Activated naive CD4-positive, alpha-beta T cell treated with anti-CD3 and anti-CD28 coated beads, Interleukin-2, amount 50 U/mL, for 24 hours (primary cell): Measurements from ENCODE around the gene PSMD13.
"Not testable (repeated sequence)": the region's sequence is repeated elsewhere in the genome, so short reads cannot be mapped to it uniquely, and the experiment has no call there.

Source experiments
- H3K27ac Mint-ChIP-seq: one replicate; pipeline ENCODE4 v1.8.0; 2021; ENCODE audit warnings: mild to moderate bottlenecking, mixed read lengths
- H3K27me3 Mint-ChIP-seq: one replicate; pipeline ENCODE4 v1.8.0; 2021; ENCODE audit warnings: mixed read lengths
- H3K36me3 Mint-ChIP-seq: one replicate; pipeline ENCODE4 v1.8.0; 2021; ENCODE audit warnings: mixed read lengths
- H3K4me1 Mint-ChIP-seq: one replicate; pipeline ENCODE4 v1.8.0; 2021; ENCODE audit warnings: mixed read lengths
- H3K4me3 Mint-ChIP-seq: one replicate; pipeline ENCODE4 v1.8.0; 2021; ENCODE audit warnings: mild to moderate bottlenecking, mixed read lengths
- H3K9me3 Mint-ChIP-seq: one replicate; pipeline ENCODE4 v1.8.0; 2021; ENCODE audit warnings: mixed read lengths

Gene PSMD13

GRCh38 chr11:210122-210802, 26.5 kb upstream of the PSMD13 start:
- no peaks in the 10 kb centered on the region for H3K9me3 Mint-ChIP-seq
- H3K27me3 Mint-ChIP-seq: no peaks in the 10 kb centered on the region
- H3K4me3 Mint-ChIP-seq: peak overlapping the region; percentile 94
- peak overlapping the region; percentile 46 for H3K27ac Mint-ChIP-seq
- peaks cover 26% of the 10 kb centered on the region for H3K4me1 Mint-ChIP-seq
- H3K36me3 Mint-ChIP-seq: peaks cover 3% of the 10 kb centered on the region

GRCh38 chr11:210803-211180, 26.0 kb upstream of the PSMD13 start:
- Mint-ChIP-seq H3K9me3 (no peaks in the 10 kb centered on the region), H3K36me3 (peaks cover 3% of the 10 kb centered on the region), H3K27ac (no peak overlapping the region), H3K27me3 (no peaks in the 10 kb centered on the region), H3K4me3 (peak overlapping the region; percentile 11), H3K4me1 (peaks cover 21% of the 10 kb centered on the region)

- H3K36me3 Mint-ChIP-seq: peaks cover 3% of the 10 kb centered on the region
- H3K4me3 Mint-ChIP-seq: peak overlapping the region; percentile 62
- H3K27ac Mint-ChIP-seq: no peak overlapping the region
- peaks cover 16% of the 10 kb centered on the region for H3K4me1 Mint-ChIP-seq
- no peaks in the 10 kb centered on the region for H3K27me3 Mint-ChIP-seq
- H3K9me3 Mint-ChIP-seq: no peaks in the 10 kb centered on the region
Measured at GRCh38 chr11:211295-211694, 25.5 kb upstream of the PSMD13 start.

- Mint-ChIP-seq H3K4me1 (peaks cover 16% of the 10 kb centered on the region), H3K4me3 (peak overlapping the region; percentile 62), H3K27me3 (no peaks in the 10 kb centered on the region), H3K27ac (no peak overlapping the region), H3K9me3 (no peaks in the 10 kb centered on the region), H3K36me3 (peaks cover 3% of the 10 kb centered on the region)
Measured at GRCh38 chr11:211741-212140, 25.0 kb upstream of the PSMD13 start.

- H3K9me3 Mint-ChIP-seq: no peaks in the 10 kb centered on the region
- no peak overlapping the region for H3K4me3 Mint-ChIP-seq
- peaks cover 21% of the 10 kb centered on the region for H3K4me1 Mint-ChIP-seq
- H3K36me3 Mint-ChIP-seq: peaks cover 3% of the 10 kb centered on the region
- no peak overlapping the region for H3K27ac Mint-ChIP-seq
- no peaks in the 10 kb centered on the region for H3K27me3 Mint-ChIP-seq
Measured at GRCh38 chr11:212150-213100, 24.4 kb upstream of the PSMD13 start.

- peaks cover 27% of the 10 kb centered on the region for H3K4me1 Mint-ChIP-seq
- H3K27me3 Mint-ChIP-seq: no peaks in the 10 kb centered on the region
- H3K27ac Mint-ChIP-seq: no peak overlapping the region
- H3K9me3 Mint-ChIP-seq: no peaks in the 10 kb centered on the region
- H3K36me3 Mint-ChIP-seq: peaks cover 5% of the 10 kb centered on the region
- no peak overlapping the region for H3K4me3 Mint-ChIP-seq
Measured at GRCh38 chr11:213111-213510, 23.7 kb upstream of the PSMD13 start.

GRCh38 chr11:214083-214482, 22.7 kb upstream of the PSMD13 start:
- no peak overlapping the region for H3K27ac Mint-ChIP-seq
- no peak overlapping the region for H3K4me3 Mint-ChIP-seq
- peaks cover 29% of the 10 kb centered on the region for H3K4me1 Mint-ChIP-seq
- H3K9me3 Mint-ChIP-seq: no peaks in the 10 kb centered on the region
- H3K36me3 Mint-ChIP-seq: peaks cover 5% of the 10 kb centered on the region
- no peaks in the 10 kb centered on the region for H3K27me3 Mint-ChIP-seq

- Mint-ChIP-seq H3K4me3 (no peak overlapping the region), H3K4me1 (peaks cover 18% of the 10 kb centered on the region), H3K27me3 (no peaks in the 10 kb centered on the region), H3K9me3 (no peaks in the 10 kb centered on the region), H3K27ac (no peak overlapping the region), H3K36me3 (peaks cover 8% of the 10 kb centered on the region)
Measured at GRCh38 chr11:215581-216037, 21.2 kb upstream of the PSMD13 start.

- peaks cover 15% of the 10 kb centered on the region for H3K4me1 Mint-ChIP-seq
- no peaks in the 10 kb centered on the region for H3K27me3 Mint-ChIP-seq
- no peak overlapping the region for H3K27ac Mint-ChIP-seq
- H3K9me3 Mint-ChIP-seq: no peaks in the 10 kb centered on the region
- no peak overlapping the region for H3K4me3 Mint-ChIP-seq
- H3K36me3 Mint-ChIP-seq: peaks cover 8% of the 10 kb centered on the region
Measured at GRCh38 chr11:216081-216974, 20.4 kb upstream of the PSMD13 start.

GRCh38 chr11:217704-218103, 19.1 kb upstream of the PSMD13 start:
- Mint-ChIP-seq H3K9me3 (no peaks in the 10 kb centered on the region), H3K4me3 (no peak overlapping the region), H3K27me3 (no peaks in the 10 kb centered on the region), H3K27ac (peak overlapping the region; percentile 72), H3K4me1 (peaks cover 12% of the 10 kb centered on the region), H3K36me3 (peaks cover 7% of the 10 kb centered on the region)

GRCh38 chr11:218815-219593, 17.8 kb upstream of the PSMD13 start:
- Mint-ChIP-seq H3K36me3 (peaks cover 9% of the 10 kb centered on the region), H3K27me3 (no peaks in the 10 kb centered on the region), H3K27ac (peak overlapping the region; percentile 1), H3K4me3 (no peak overlapping the region), H3K4me1 (peaks cover 12% of the 10 kb centered on the region), H3K9me3 (no peaks in the 10 kb centered on the region)

GRCh38 chr11:220641-221215, 16.0 kb upstream of the PSMD13 start:
- H3K4me1 Mint-ChIP-seq: peaks cover 17% of the 10 kb centered on the region
- H3K27ac Mint-ChIP-seq, H3K4me3 Mint-ChIP-seq, H3K27me3 Mint-ChIP-seq, H3K9me3 Mint-ChIP-seq: not testable (repeated sequence)
- H3K36me3 Mint-ChIP-seq: peaks cover 11% of the 10 kb centered on the region

- peaks cover 19% of the 10 kb centered on the region for H3K4me1 Mint-ChIP-seq
- H3K27ac Mint-ChIP-seq: no peak overlapping the region
- no peaks in the 10 kb centered on the region for H3K27me3 Mint-ChIP-seq
- H3K9me3 Mint-ChIP-seq: no peaks in the 10 kb centered on the region
- H3K4me3 Mint-ChIP-seq: no peak overlapping the region
- H3K36me3 Mint-ChIP-seq: peaks cover 11% of the 10 kb centered on the region
Measured at GRCh38 chr11:221539-221938, 15.2 kb upstream of the PSMD13 start.

GRCh38 chr11:221998-222789, 14.6 kb upstream of the PSMD13 start:
- peaks cover 17% of the 10 kb centered on the region for H3K4me1 Mint-ChIP-seq
- H3K4me3 Mint-ChIP-seq: no peak overlapping the region
- H3K36me3 Mint-ChIP-seq: peaks cover 11% of the 10 kb centered on the region
- no peak overlapping the region for H3K27ac Mint-ChIP-seq
- H3K9me3 Mint-ChIP-seq: no peaks in the 10 kb centered on the region
- H3K27me3 Mint-ChIP-seq: no peaks in the 10 kb centered on the region
